Smooth muscle cell of the coronary artery (primary cell): Measurements from ENCODE around the gene TRIAP1. TPM values are rescaled to one million over a fixed set of nuclear protein-coding genes. Genes with fewer than 3 reads are reported as not detected.

Source experiments
- total RNA-seq: library from RNA; depleted of rRNA; stranded (reverse); fragments of >200 nt; gene quantifications from 2 replicates; pipeline ENCODE4 v1.2.3, GENCODE V29; 2014; ENCODE audit warnings: low replicate concordance

TRIAP1 gene
- 14.6 and 24.8 TPM in 2 replicates for total RNA-seq

DNA sequence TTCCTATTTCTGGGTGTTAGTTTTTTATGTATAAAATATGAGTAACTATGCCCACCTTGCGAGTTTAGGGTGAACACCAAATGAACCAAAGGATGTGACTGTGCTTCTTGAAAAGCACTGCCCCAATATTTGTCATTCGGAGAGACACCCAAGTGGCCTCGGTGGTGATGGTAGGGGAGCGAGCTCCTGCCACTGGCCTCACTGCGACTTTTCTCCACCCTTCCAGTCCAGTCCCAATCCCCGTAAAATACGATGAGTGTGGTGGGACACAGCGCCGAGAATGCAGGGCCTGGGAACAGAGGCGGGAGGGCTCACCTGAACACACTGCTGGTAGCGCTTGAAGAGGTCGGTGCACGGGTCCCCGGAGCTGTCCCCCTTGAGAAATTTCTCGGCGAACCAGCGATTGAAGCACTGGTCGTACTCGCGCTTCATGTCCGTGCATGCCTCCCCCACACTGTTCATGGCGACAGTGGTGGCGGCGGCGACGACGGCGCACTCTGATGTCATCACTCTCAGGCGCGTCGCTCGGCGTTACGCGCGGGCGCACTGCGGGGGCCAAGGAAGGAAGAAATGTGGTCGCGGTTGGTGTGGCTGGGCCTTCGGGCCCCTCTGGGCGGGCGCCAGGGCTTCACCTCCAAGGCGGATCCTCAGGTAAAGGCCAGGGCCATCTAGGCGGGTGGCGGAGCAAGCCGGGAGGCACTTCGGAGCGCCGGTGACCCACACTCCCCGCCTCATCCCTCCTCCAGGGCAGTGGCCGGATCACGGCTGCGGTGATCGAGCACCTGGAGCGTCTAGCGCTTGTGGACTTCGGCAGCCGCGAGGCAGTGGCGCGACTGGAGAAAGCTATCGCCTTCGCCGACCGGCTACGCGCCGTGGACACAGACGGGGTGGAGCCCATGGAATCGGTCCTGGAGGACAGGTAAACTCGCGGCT, at the start of gene TRIAP1, which contains the start of gene GATC:
Gene TRIAP1, minus strand, starts transcription at position 474 of the 933 bp plus-strand sequence. Its CDS starts 12 bp downstream, at position 462.
Gene GATC, plus strand, starts transcription at position 534 of the 933 bp plus-strand sequence. Its CDS starts 37 bp downstream, at position 571.

DNA sequence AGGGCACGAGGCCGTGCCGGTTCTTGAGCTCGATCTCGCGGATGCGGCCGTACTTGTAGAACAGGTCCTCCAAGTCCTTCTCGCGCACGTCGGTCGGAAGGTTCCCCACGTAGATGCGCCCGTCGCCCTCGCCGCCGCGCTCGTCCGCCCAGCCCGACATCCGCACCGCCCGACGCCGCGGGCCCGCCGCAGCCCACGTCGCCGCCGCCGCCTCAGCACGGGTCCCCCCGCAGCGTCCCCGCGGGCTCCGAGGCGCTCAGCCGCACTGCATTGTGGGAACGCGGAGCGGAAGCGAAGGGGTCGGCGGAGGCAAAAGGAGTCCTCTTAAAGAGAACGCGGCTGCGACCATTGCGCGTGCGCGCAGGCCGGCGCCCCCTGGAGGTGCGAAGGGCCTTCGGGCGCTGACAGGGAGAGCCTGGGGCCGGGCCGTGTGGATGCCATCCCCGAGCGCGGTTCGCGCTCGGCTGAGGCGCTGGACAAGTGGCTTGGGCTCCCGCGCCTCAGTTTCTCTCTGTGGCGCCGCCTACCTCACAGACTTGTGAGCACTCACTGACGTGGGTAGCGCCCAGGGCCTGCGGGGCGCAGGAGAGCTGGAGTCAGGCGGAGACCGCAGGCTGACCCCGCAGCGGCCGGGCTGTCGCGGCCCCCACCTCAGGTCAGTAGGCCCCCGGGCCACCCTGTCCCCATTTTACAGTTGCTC, 23.4 kb upstream of the TRIAP1 start, which contains the start of gene SRSF9:
Gene SRSF9, minus strand, starts transcription at position 299 of the 700 bp plus-strand sequence. Its CDS starts 139 bp downstream, at position 160.

DNA sequence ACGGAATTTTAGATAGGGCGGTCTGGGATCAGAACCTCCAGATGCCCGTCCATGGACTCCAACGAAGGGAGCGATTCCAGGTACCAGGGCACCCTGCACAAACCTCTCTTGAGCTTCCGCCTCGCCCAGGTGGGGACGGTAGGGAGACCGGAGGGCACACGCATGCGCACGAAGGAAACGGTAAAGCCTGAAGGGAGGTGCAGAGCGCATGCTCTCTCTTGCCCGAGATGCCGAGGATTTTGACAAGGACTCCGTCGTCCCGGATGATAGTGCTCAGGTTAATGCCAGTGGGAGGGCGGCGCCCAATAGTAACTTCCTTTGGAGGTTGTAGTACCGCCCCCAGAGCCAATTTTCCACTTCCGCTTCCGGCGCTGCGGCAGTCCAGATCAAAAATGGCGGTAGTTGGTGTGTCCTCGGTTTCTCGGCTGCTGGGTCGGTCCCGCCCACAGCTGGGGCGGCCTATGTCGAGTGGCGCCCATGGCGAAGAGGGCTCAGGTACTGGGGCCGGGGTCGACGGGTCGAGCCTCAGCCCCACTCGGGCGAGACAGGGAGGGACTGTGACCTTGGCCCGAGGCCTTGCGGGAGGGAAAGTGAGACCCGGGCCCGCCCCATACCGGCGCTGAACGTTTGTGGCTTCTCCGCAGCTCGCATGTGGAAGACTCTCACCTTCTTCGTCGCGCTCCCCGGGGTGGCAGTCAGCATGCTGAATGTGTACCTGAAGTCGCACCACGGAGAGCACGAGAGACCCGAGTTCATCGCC, 8.3 kb downstream of the TRIAP1 start, which contains the start of gene COX6A1:
Gene COX6A1, plus strand, starts transcription at position 379 of the 760 bp plus-strand sequence. Its CDS starts 14 bp downstream, at position 393.

Other genes starting within 250 kb of the TRIAP1 start
- gene RPLP0, start 245.3 kb downstream of the TRIAP1 start, total RNA-seq = 3,616 and 4,331 TPM in 2 replicates
- 4.4 and 22.3 TPM in 2 replicates for gene PXN, start 180.7 kb downstream of the TRIAP1 start, total RNA-seq
- under 0.01 and 251 TPM in 2 replicates for gene RNU4-2, start 154.5 kb downstream of the TRIAP1 start, total RNA-seq
- under 0.01 and 55.9 TPM in 2 replicates for gene RNU4-1, start 153.1 kb downstream of the TRIAP1 start, total RNA-seq
- 1.5 and 2.9 TPM in 2 replicates for gene SIRT4, start 144.1 kb downstream of the TRIAP1 start, total RNA-seq
- not detected in 2 replicates for gene PLA2G1B, start 118.6 kb downstream of the TRIAP1 start, total RNA-seq
- not detected in 2 replicates for gene MSI1, start 77.2 kb downstream of the TRIAP1 start, total RNA-seq
- 546 and 838 TPM in 2 replicates for gene COX6A1, start 8.3 kb downstream of the TRIAP1 start, total RNA-seq
- 10.5 and 15.0 TPM in 2 replicates for gene GATC, start 60 bp upstream of the TRIAP1 start, total RNA-seq
- gene SRSF9, start 23.4 kb upstream of the TRIAP1 start, total RNA-seq = 216 and 271 TPM in 2 replicates
- gene DYNLL1, start 49.7 kb upstream of the TRIAP1 start, total RNA-seq = 304 and 347 TPM in 2 replicates
- 28.4 and 39.1 TPM in 2 replicates for gene COQ5, start 82.8 kb upstream of the TRIAP1 start, total RNA-seq
- 89.5 and 217 TPM in 2 replicates for gene RNF10, start 88.0 kb upstream of the TRIAP1 start, total RNA-seq
- 52.2 and 60.1 TPM in 2 replicates for gene POP5, start 135.0 kb upstream of the TRIAP1 start, total RNA-seq
- gene CABP1, start 194.2 kb upstream of the TRIAP1 start, total RNA-seq = 0.82 and 0.83 TPM in 2 replicates
- gene MLEC, start 240.8 kb upstream of the TRIAP1 start, total RNA-seq = 106 and 122 TPM in 2 replicates